Inflammatory macrophage treated with lipopolysaccharide for 1 hour (primary cell): ENCODE measurements around the gene SLC27A2.
"Not testable (repeated sequence)": the region's sequence is repeated elsewhere in the genome, so short reads cannot be mapped to it uniquely, and the experiment has no call there.

ENCODE experiments used
- DNase-seq, 2 donors: peaks; one replicate each; pipeline ENCODE4 v3.0.0-alpha.2; 2020 to 2022

Gene SLC27A2

DNA sequence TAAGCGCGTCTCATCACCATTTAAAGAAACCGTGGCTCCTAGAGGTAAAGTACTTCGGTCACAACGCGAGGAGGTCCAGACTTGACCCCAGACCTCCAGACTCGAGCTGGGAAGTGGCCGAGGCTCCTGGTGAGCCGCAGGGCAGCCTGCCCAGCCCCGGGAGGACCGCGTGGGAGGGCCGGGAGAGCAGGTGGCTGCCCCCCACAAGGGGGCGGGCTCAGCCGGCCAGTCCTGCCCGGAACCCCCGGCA, at the start of gene SLC27A2:
Gene SLC27A2 (plus strand): TSS at position 228 of the 250 bp plus-strand sequence. CDS start 232 bp downstream, outside the sequence.
- peak in 1 of 2 donors; percentile 2 for DNase-seq

DNA sequence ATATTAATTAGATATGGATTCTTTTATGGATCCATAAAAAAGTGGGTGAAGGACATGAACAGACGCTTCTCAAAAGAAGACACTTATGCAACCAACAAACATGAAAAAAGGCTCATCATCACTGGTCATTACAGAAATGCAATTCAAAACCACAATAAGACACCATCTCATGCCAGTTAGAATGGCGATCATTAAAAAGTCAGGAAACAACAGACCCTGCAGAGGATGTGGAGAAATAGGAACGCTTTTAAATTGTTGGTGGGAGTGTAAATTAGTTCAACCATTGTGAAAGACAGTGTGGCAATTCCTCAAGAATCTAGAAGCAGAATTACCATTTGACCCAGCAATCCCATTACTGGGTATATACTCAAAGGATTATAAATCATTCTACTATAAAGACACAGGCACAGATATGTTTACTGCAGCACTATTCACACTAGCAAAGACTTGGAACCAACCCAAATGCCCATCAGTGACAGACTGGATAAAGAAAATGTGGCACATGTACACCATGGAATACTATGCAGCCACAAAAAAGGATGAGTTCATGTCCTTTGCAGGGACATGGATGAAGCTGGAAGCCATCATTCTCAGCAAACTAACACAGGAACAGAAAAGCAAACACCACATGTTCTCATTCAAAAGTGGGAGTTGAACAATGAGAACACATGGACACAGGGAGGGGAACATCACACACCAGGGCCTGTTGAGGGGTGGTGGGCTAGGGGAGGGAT, 49.6 kb upstream of the SLC27A2 start:
- DNase-seq = peak in 1 of 2 donors; percentile 48

- peak; percentile 74 to 89 for DNase-seq
Measured at GRCh38 chr15:50134524-50135024, 47.4 kb upstream of the SLC27A2 start.

- peak in 1 of 2 donors; percentile 42 for DNase-seq
Measured at GRCh38 chr15:50135031-50135551, 46.9 kb upstream of the SLC27A2 start.

- DNase-seq = no peak
Measured at GRCh38 chr15:50137330-50137761, 44.6 kb upstream of the SLC27A2 start.

- DNase-seq = no peak
Measured at GRCh38 chr15:50137893-50138292, 44.1 kb upstream of the SLC27A2 start.

- DNase-seq = peak in 1 of 2 donors; percentile 38
Measured at GRCh38 chr15:50138391-50138790, 43.6 kb upstream of the SLC27A2 start.

DNA sequence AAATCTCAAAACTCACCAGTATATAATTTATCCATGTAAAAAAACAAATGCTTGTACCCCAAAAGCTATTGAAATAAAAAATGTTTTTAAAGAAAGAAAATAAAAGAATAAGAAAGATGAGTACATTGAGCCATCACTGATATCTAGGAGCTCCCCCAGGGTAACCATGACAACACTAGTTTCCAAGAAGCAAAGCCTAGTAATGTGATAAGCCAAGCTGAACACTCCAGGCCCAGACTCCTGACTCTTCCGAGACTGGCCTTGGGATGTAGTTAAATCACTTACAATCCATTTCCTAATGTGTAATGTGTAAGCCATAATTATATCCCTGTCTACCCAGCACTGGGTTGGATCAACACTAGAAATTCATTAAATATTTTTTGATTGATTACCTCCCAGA, 41.9 kb upstream of the SLC27A2 start:
- DNase-seq = no peak

DNA sequence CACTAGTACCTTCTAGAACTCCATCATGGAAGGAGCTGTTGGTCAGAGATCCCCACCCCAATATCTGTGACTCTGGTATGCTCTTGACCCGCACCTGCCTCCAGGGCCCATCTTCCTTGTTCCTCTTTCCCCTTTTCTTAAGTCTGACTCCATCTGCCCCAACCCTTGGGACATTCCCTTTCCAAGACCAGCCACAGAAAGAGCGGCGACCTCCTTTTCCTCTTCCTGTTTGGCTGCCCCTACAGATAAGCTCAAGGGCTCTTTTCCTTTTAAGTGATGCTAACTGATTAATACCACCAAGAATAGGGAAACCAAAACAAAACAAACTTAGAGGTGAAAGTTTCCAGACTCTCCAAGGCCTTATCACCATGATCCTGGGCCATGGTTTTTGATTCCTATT, 41.0 kb upstream of the SLC27A2 start:
- DNase-seq = no peak

DNA sequence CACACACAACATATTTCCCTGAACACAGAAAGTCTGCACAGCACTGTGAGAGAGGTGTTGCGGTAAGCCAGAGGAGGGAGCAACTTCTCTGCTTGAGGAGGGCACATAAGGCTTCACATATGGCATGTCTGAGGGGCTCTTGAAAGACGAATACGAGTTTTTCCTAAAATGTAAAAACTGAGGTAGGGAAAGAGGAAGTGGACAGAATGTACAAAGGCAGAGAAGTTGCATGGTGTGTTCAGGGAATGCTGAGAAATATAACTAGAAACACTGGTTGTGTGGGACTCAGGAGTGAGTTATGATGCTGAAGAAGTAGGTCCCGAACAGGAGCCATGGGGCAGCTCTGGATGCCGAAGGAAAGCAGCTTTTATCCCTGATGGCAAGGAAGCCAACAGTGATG, 40.1 kb upstream of the SLC27A2 start:
- no peak for DNase-seq

- DNase-seq = no peak
Measured at GRCh38 chr15:50143255-50143860, 38.6 kb upstream of the SLC27A2 start.

- DNase-seq = peak; percentile 25 to 26
Measured at GRCh38 chr15:50144341-50145120, 37.5 kb upstream of the SLC27A2 start.

DNA sequence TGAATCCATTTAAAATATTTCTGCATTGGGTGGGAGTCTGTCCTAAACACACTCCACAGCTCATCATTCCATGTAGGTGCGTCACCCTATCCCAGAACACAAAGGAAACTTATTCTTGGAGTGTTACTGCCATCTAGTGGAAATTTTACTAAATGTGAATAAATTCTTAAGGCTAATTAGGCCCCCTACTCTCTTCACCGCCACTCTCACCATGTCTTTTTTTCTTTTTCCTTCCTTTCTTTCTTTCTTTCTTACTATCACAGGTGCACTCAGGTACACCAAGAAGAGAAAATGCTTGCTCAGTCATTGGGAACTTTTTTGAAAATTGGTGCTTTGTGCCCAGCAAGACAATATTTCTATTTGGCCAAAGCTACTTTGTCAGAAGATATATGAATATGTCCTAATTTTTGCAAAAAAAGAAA, 36.5 kb upstream of the SLC27A2 start:
- peak; percentile 43 to 94 for DNase-seq

- peak; percentile 47 to 67 for DNase-seq
Measured at GRCh38 chr15:50146632-50147031, 35.4 kb upstream of the SLC27A2 start.

DNA sequence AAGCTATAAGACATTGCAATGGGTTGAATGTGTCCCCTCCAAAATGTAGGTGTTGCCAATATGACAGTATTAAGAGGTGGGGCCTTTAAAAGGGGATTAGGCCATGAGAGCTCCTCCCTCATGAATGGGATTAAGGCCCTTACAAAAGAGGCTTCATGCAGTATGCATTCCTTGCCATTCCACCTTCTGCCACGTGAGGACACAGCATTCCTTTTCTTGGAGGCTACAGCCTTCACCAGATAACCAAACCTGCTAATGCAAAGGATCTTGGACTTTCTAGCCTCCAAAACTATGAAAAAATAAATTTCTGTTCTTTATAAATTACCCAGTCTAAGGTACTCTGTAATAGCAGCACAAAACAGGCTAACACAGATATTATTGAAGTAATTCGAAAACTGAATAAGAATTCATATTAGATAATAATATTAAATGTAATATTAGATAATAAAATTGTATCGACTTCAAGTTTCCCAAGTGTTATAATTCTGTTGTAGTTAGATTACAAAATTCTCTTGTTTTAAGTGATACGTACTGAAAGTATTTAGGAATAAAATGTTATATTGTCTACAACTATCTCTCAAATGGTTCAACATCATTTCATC, 33.5 kb upstream of the SLC27A2 start:
- no peak for DNase-seq

GRCh38 chr15:50149090-50149489, 32.9 kb upstream of the SLC27A2 start:
- no peak for DNase-seq

- no peak for DNase-seq
Measured at GRCh38 chr15:50150349-50150748, 31.6 kb upstream of the SLC27A2 start.

GRCh38 chr15:50150851-50151250, 31.1 kb upstream of the SLC27A2 start:
- no peak for DNase-seq

DNA sequence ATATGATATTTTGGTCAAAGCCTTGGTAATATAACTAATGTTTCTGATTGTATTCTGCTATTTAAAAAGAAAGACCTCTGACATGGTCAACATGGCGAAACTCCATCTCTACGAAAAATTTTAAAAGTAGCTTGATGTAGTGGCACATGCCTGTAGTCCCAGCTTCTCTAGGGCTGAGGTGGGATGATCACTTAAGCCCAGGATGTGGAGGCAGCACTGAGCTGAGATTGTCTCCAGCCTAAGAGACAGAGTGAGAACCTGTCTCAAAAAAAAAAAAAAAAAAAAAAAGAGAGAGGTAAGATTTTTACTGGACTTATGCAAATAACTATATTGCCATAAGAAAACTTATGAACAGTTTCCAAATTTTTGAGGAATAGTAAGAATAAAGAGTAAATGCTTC, 30.5 kb upstream of the SLC27A2 start:
- no peak for DNase-seq

DNA sequence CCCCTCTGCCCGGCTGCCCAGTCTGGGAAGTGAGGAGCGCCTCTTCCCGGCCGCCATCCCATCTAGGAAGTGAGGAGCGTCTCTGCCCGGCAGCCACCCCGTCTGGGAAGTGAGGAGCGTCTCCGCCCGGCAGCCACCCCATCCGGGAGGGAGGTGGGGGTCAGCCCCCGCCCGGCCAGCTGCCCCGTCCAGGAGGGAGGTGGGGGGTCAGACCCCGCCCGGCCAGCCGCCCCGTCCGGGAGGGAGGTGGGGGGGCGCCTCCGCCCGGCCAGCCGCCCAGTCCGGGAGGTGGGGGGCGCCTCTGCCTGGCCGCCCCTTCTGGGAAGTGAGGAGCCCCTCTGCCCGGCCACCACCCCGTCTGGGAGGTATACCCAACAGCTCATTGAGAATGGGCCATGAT, 23.8 kb upstream of the SLC27A2 start:
- not testable (repeated sequence) for DNase-seq

- DNase-seq = no peak
Measured at GRCh38 chr15:50162969-50163718, 18.9 kb upstream of the SLC27A2 start.

DNA sequence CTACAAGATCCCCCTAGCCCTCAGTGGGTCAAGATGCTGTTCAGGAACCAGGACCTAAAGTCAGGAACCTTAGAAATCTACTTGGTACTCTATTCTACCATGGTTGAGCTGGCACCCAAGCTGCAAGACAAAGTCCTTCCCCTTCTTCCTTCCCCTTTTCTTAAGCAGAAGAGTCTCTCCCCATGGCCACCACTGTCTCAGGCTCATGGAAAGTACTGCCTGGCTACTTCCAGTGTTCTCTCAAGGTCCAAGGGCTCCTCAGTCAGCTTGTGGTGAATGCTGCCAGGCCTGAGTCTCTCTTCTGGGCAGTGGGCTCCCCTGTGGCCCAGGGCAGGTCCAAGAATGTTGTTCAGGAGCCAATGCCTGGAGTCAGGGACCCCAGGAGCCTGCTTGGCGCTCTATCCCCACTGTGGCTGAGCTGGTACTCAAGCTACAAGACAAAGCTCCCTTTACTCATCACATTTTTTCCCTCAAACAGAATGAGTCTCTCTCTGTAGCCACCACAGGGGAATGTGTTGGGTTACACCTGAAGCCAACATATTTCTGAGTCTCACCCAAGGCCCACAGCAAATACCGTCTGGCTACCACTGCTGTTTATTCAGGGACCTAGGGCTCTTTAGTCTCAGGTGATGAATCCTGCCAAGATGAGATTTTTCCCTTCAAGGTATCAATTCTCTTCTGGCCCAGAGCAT, 18.1 kb upstream of the SLC27A2 start:
- DNase-seq = peak; percentile 33 to 47
